ENCODE data around the gene MED29. TPM values are rescaled to one million over a fixed set of nuclear protein-coding genes. Genes with fewer than 3 reads are reported as not detected.
A peak's percentile ranks its signal among the peaks of the same experiment; 100 is the strongest.

Gene MED29
- total and polyA plus RNA-seq, 10 of the 15 experiments (the other 5 are each of a cell fraction or from before 2014, with no cell fraction given): 3.2 to 36.6 (median 22.8) TPM

DNA sequence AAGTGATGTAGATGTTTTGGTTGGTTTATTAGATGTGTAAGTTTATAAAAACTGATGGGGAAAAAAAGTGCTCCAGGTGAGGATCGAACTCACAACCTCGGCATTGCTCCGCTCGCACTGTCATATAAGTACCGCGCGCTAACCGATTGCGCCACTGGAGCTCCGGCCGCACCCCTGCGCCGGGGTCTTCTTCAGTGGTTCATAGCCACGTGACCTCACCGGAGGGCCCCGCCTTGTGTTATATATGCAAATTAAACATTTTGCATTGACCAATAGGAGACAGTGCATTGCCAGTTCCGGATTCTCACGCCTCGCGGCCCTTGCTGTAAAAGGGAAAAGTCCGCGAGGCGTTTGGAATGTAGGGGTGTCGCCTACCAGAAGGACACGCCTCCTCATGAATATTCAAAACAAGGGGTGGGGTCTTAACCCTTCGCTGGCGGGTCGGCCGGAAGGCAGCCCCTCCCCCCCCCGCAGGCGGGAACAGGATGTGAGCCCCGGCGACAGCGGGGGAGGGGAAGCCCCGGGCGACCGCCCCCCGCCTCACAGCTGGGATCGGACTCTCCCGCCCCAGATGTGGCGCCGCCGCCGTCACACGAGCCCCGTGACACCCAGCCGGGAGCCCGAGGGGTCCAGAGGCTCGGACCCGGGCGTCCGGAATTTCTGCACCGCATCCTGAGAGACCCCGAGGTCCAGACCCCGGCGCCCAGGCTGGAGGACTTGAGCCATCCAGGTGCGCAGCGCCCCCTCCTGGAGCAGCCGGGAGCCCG is 21.1 kb downstream of the MED29 start, which contains the start of gene PLEKHG2 (continued):
- TF ChIP-seq, protein P1, sequence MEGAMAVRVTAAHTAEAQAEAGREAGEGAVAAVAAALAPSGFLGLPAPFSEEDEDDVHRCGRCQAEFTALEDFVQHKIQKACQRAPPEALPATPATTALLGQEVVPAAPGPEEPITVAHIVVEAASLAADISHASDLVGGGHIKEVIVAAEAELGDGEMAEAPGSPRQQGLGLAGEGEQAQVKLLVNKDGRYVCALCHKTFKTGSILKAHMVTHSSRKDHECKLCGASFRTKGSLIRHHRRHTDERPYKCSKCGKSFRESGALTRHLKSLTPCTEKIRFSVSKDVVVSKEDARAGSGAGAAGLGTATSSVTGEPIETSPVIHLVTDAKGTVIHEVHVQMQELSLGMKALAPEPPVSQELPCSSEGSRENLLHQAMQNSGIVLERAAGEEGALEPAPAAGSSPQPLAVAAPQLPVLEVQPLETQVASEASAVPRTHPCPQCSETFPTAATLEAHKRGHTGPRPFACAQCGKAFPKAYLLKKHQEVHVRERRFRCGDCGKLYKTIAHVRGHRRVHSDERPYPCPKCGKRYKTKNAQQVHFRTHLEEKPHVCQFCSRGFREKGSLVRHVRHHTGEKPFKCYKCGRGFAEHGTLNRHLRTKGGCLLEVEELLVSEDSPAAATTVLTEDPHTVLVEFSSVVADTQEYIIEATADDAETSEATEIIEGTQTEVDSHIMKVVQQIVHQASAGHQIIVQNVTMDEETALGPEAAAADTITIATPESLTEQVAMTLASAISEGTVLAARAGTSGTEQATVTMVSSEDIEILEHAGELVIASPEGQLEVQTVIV (IDR thresholded peaks at IDR 0.05; ENCODE audit: borderline replicate concordance, partially characterized antibody): peak; percentile 74
- TF ChIP-seq, protein P2, sequence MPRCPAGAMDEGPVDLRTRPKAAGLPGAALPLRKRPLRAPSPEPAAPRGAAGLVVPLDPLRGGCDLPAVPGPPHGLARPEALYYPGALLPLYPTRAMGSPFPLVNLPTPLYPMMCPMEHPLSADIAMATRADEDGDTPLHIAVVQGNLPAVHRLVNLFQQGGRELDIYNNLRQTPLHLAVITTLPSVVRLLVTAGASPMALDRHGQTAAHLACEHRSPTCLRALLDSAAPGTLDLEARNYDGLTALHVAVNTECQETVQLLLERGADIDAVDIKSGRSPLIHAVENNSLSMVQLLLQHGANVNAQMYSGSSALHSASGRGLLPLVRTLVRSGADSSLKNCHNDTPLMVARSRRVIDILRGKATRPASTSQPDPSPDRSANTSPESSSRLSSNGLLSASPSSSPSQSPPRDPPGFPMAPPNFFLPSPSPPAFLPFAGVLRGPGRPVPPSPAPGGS (IDR thresholded peaks at IDR 0.05; ENCODE audit: borderline replicate concordance, insufficient read depth, low read depth, low read length, poor library complexity, severe bottlenecking): peak; percentile 25
- TF ChIP-seq TCF3 (IDR thresholded peaks at IDR 0.05; ENCODE audit: borderline replicate concordance, insufficient read depth, low read depth, low read length): peak; percentile 86; the same call in 1 of the 2 replicates

DNA sequence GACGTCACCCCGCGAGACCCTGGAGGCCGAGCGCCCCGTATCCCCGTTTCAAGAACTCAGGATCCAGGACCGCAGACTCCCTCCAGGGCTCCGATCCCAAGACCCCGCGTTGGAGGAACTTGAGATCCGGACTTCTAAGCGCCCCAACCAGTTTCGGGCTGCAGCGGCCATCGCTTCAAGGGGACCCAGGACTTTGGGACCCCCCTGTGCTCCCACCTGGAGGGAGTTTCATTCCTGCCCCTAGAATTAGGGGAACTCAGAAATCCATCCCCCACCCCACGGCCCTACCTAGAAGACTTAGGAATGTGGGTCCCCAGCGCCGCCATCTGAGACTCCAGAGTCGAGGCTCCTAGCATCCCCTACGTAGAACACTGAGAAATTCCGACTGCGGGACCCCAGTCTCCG is 21.7 kb downstream of the MED29 start:
- H2AFZ ChIP-seq (ENCODE audit: control insufficient read depth, low read depth, low read length): peak overlapping the region; percentile 59
- peaks cover 2 to 7% of the 10 kb centered on the region in 2 experiments; a peak in 2 of 4 replicates for H3K36me3 ChIP-seq (ENCODE audit: control insufficient read depth in 2 of 2, insufficient read depth in 2 of 2, low read length in 1 of 2)
- no peak for ATAC-seq
- peak overlapping the region; percentile 98 for H3K4me3 ChIP-seq
- intact Hi-C loops (cut with micrococcal nuclease; ENCODE audit: unreplicated experiment): loop anchor here (1.0 to 10.0 kb wide), 9 partner anchors 12 to 381 kb away; partner anchors contain the start of genes EID2B, FBXO27, PAK4 and SAMD4B
- WGBS (ENCODE audit: insufficient coverage, insufficient replicate concordance, low lambda C conversion rate, missing lambda C conversion rate): 1% methylated on average over 20 of the region's 24 CpGs
- H4K20me1 ChIP-seq (ENCODE audit: control insufficient read depth, insufficient read depth): no peaks in the 10 kb centered on the region
- ChIA-PET CTCF (interaction anchor here (0.7 to 2.3 kb wide), 8 partner anchors 9 to 121 kb away, joined by 3 to 218 read pairs (median 6); partner anchors contain the start of genes DLL3, EID2B, MED29 and PAF1), POLR2A (interaction anchor here (0.6 to 2.3 kb wide), 5 partner anchors 8 to 66 kb away, joined by 3 to 40 read pairs (median 5); partner anchors contain the start of genes MED29 and PAF1), SMC1A (ENCODE audit: uncharacterized antibody, unreplicated experiment) (interaction anchor here (0.6 to 2.3 kb wide), 3 partner anchors 14 to 355 kb away, joined by 3 to 146 read pairs (median 3); partner anchors contain the start of gene SAMD4B), RAD21 (ENCODE audit: unreplicated experiment) (interaction anchor here (1.0 to 2.3 kb wide), 5 partner anchors 11 to 120 kb away, joined by 3 to 159 read pairs (median 12); partner anchors contain the start of genes EID2B, MED29, PAF1 and RPS16)
- peaks cover 15% of the 10 kb centered on the region for H3K4me1 ChIP-seq (ENCODE audit: control insufficient read depth, insufficient read depth, low read length)
- H3K9ac ChIP-seq (ENCODE audit: control insufficient read depth, insufficient read depth, low read length): peak overlapping the region; percentile 99
- DNase-seq (ENCODE audit: low read depth, low spot score): no peak
- BruUV-seq (replicated peaks): no TSS peak
- H3K27me3 ChIP-seq (replicated peaks in 1 of 2; ENCODE audit: control insufficient read depth in 2 of 2, insufficient read depth in 2 of 2, low read length in 1 of 2): no peaks in the 10 kb centered on the region
- no peaks in the 10 kb centered on the region for H3K9me3 ChIP-seq (replicated peaks; ENCODE audit: control insufficient read depth, insufficient read depth, low read length)
- H3K27ac ChIP-seq (ENCODE audit: control insufficient read depth, insufficient read depth): peak overlapping the region; percentile 93
- H3K79me2 ChIP-seq (ENCODE audit: control insufficient read depth, insufficient read depth, low read length): peaks cover 51% of the 10 kb centered on the region
- in situ Hi-C loops (cut with MboI): loop anchor here (5.0 kb wide), 1 partner anchor 291 kb away; no protein-coding TSS in a partner anchor
- FAIRE-seq: no peak
- peak overlapping the region; percentile 73 for H3K4me2 ChIP-seq (ENCODE audit: control insufficient read depth, insufficient read depth)
- TF ChIP-seq KLF5 (IDR thresholded peaks at IDR 0.05; ENCODE audit: partially characterized antibody) (no peak), STAT1 (conservative IDR thresholded peaks at IDR 0.05) (no peak), MYC (IDR thresholded peaks at IDR 0.05; ENCODE audit: insufficient read depth, insufficient read length, insufficient replicate concordance, low read length, severe bottlenecking) (no peak), IKZF1 (conservative IDR thresholded peaks at IDR 0.05) (peak; percentile 64), RAD21 (IDR thresholded peaks at IDR 0.05; ENCODE audit: insufficient read depth, low read depth, low read length) (no peak), SMAD5 (IDR thresholded peaks at IDR 0.05; ENCODE audit: low read depth) (no peak)
- TF ChIP-seq, protein P3, sequence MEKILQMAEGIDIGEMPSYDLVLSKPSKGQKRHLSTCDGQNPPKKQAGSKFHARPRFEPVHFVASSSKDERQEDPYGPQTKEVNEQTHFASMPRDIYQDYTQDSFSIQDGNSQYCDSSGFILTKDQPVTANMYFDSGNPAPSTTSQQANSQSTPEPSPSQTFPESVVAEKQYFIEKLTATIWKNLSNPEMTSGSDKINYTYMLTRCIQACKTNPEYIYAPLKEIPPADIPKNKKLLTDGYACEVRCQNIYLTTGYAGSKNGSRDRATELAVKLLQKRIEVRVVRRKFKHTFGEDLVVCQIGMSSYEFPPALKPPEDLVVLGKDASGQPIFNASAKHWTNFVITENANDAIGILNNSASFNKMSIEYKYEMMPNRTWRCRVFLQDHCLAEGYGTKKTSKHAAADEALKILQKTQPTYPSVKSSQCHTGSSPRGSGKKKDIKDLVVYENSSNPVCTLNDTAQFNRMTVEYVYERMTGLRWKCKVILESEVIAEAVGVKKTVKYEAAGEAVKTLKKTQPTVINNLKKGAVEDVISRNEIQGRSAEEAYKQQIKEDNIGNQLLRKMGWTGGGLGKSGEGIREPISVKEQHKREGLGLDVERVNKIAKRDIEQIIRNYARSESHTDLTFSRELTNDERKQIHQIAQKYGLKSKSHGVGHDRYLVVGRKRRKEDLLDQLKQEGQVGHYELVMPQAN (conservative IDR thresholded peaks at IDR 0.05): no peak; the same call in 1 of the 2 replicates
- TF ChIP-seq, protein P4, sequence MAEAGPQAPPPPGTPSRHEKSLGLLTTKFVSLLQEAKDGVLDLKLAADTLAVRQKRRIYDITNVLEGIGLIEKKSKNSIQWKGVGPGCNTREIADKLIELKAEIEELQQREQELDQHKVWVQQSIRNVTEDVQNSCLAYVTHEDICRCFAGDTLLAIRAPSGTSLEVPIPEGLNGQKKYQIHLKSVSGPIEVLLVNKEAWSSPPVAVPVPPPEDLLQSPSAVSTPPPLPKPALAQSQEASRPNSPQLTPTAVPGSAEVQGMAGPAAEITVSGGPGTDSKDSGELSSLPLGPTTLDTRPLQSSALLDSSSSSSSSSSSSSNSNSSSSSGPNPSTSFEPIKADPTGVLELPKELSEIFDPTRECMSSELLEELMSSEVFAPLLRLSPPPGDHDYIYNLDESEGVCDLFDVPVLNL (IDR thresholded peaks at IDR 0.05; ENCODE audit: low read depth, low read length): no peak

Measured in GM12878 (cell line).